ENCODE data around the gene MFSD6.

GRCh38 chr2:190452433-190452832 lies 44.3 kb downstream of the MFSD6 start:
- no peak for TF ChIP-seq CREB1 (CRISPR knock-in tag; IDR thresholded peaks at IDR 0.05)
- TF ChIP-seq GABPB1 (CRISPR knock-in tag; IDR thresholded peaks at IDR 0.05), result no peak
- TF ChIP-seq IRF2 (CRISPR knock-in tag; IDR thresholded peaks at IDR 0.05; ENCODE audit: borderline replicate concordance, low read depth), result no peak
- no peak for TF ChIP-seq CTCF (IDR thresholded peaks at IDR 0.05)
